Panc1 (cell line): Measurements from ENCODE around the gene PRDM7. TPM values are rescaled to one million over a fixed set of nuclear protein-coding genes. Genes with fewer than 3 reads are reported as not detected.

Source experiments
- ATAC-seq: fragments of 200-7000 bp; cut with Tn5 transposase; 2 replicates; pipeline ENCODE4 v1.9.1; 2020; ENCODE audit warnings: mild to moderate bottlenecking, moderate library complexity
- BruUV-seq: library from RNA; stranded (reverse); fragments of 400-500 nt; replicated peaks from 2 replicates; lab custom pipeline; 2021; lab: Mats Ljungman, UMichigan
- CTCF ChIA-PET: fragments of 300-600 bp; sonication (Branson Sonifier 250); formaldehyde crosslinking; loops from one replicate; lab custom pipeline; 2022; ENCODE audit warnings: antibody characterized with exemption; lab: Charles Lee
- POLR2A ChIA-PET: fragments of 300-600 bp; sonication (Branson Sonifier 250); formaldehyde crosslinking; loops from one replicate; lab custom pipeline; 2022; ENCODE audit warnings: antibody characterized with exemption; lab: Charles Lee
- DNase-seq: peaks from one replicate; pipeline ENCODE4 v3.0.0-alpha.2; 2010; ENCODE audit warnings: low read depth, low spot score
- H3K27ac ChIP-seq: 2 replicates; pipeline ENCODE4 v1.5.1; 2011; ENCODE audit warnings: mild to moderate bottlenecking, low read length, inconsistent platforms
- H3K27me3 ChIP-seq: fragments of 200-500 bp; sonication (Bioruptor generic); 2 replicates; pipeline ENCODE4 v1.6.0; 2014; ENCODE audit warnings: low read length, inconsistent platforms; ENCODE audit not compliant: control insufficient read depth, insufficient read depth
- H3K36me3 ChIP-seq: fragments of 200-500 bp; sonication (Bioruptor generic); 2 replicates; pipeline ENCODE4 v1.5.1; 2014; ENCODE audit warnings: inconsistent platforms, mild to moderate bottlenecking, low read length, moderate library complexity; ENCODE audit not compliant: control insufficient read depth, insufficient read depth
- H3K4me1 ChIP-seq: 2 replicates; pipeline ENCODE4 v1.5.1; 2011; ENCODE audit warnings: inconsistent platforms, mild to moderate bottlenecking, low read length, moderate library complexity; ENCODE audit not compliant: control insufficient read depth, insufficient read depth
- H3K4me3 ChIP-seq, 2 experiments: 2 replicates each; pipeline ENCODE4 v1.5.1; 2011 to 2012; ENCODE audit warnings: low read depth in 2 of 2, low read length in 2 of 2, mild to moderate bottlenecking in 2 of 2, inconsistent platforms in 1 of 2, moderate library complexity in 1 of 2
- H3K9me3 ChIP-seq: fragments of 200-500 bp; sonication (Bioruptor generic); 2 replicates; pipeline ENCODE4 v1.5.1; 2014; ENCODE audit warnings: low read depth, mild to moderate bottlenecking, inconsistent platforms, low read length, moderate library complexity; ENCODE audit not compliant: control insufficient read depth, insufficient read depth
- CTCF ChIP-seq: fragments of 450-650 bp; IDR thresholded peaks from 2 replicates; pipeline ENCODE4 v1.5.1; 2017; ENCODE audit warnings: mild to moderate bottlenecking
- POLR2AphosphoS5 ChIP-seq: IDR thresholded peaks from 2 replicates; pipeline ENCODE4 v1.6.1; 2012; ENCODE audit warnings: mild to moderate bottlenecking, low read depth, low read length, moderate library complexity
- REST ChIP-seq, 2 experiments: IDR thresholded peaks; 2 replicates each; pipeline ENCODE4 v1.6.1; 2011 to 2012; ENCODE audit warnings: low read depth in 2 of 2, control low read depth in 1 of 2, low read length in 1 of 2, mild to moderate bottlenecking in 1 of 2, moderate library complexity in 1 of 2; ENCODE audit not compliant: insufficient read depth in 1 of 2
- SIN3A ChIP-seq: IDR thresholded peaks from 2 replicates; pipeline ENCODE4 v1.6.1; 2012; ENCODE audit warnings: low read depth, mild to moderate bottlenecking, low read length, moderate library complexity, borderline replicate concordance; ENCODE audit not compliant: insufficient read depth
- TCF7L2 ChIP-seq: IDR thresholded peaks from 2 replicates; pipeline ENCODE4 v1.6.1; 2011; ENCODE audit warnings: mild to moderate bottlenecking, low read depth, low read length, inconsistent platforms
- in situ Hi-C: cut with HindIII; loops from 2 replicates; pipeline ENCODE4 v1.10.0; 2016; ENCODE audit warnings: low sequenced_read_pairs, low pct_unique_long_range_greater_than_20kb
- intact Hi-C: fragments of 100-400 bp; cut with micrococcal nuclease; formaldehyde crosslinking; loops from one replicate; pipeline ENCODE4 v1.10.0; 2022; ENCODE audit not compliant: unreplicated experiment
- total RNA-seq: library from RNA; stranded (reverse); gene quantifications from one replicate; pipeline ENCODE4 v1.2.1, GENCODE V29; 2021; ENCODE audit not compliant: unreplicated experiment

The PRDM7 gene
- total RNA-seq, 1 experiment from 2014 or later = not detected

- no peaks in the 10 kb centered on the region for H3K36me3 ChIP-seq
- no peaks in the 10 kb centered on the region for H3K9me3 ChIP-seq
- DNase-seq (no peak), ATAC-seq (no peak)
- no peaks in the 10 kb centered on the region for H3K27me3 ChIP-seq
- intact Hi-C loops (no loop called here), in situ Hi-C loops (no loop called here)
- H3K4me1 ChIP-seq = no peaks in the 10 kb centered on the region
- ChIA-PET CTCF (no interaction called here), POLR2A (interaction anchor here (0.5 kb wide), 1 partner anchor 151 kb away, joined by 3 read pairs; no protein-coding TSS in a partner anchor)
- no peak overlapping the region for H3K4me3 ChIP-seq
- BruUV-seq = no TSS peak
- TF ChIP-seq CTCF = no peak
- TF ChIP-seq TCF7L2 = no peak
- TF ChIP-seq SIN3A = no peak
- TF ChIP-seq POLR2AphosphoS5 = no peak
- TF ChIP-seq REST (IDR thresholded peaks at IDR 0.05; ENCODE audit: insufficient read depth in 1 of 2, low read depth in 2 of 2, low read length in 1 of 2) = no peak
- H3K27ac ChIP-seq = no peak overlapping the region
Measured at GRCh38 chr16:90011508-90011819, 65.7 kb downstream of the PRDM7 start.

GRCh38 chr16:90010676-90011507 lies 66.2 kb downstream of the PRDM7 start:
- DNase-seq (no peak), ATAC-seq (no peak)
- BruUV-seq = no TSS peak
- Histone ChIP-seq H3K36me3 (no peaks in the 10 kb centered on the region), H3K4me3 (no peak overlapping the region), H3K9me3 (no peaks in the 10 kb centered on the region), H3K27me3 (no peaks in the 10 kb centered on the region), H3K4me1 (no peaks in the 10 kb centered on the region), H3K27ac (no peak overlapping the region)
- in situ Hi-C loops (no loop called here), intact Hi-C loops (no loop called here)
- TF ChIP-seq POLR2AphosphoS5 = no peak
- TF ChIP-seq CTCF = no peak
- TF ChIP-seq SIN3A = no peak
- TF ChIP-seq TCF7L2 = no peak
- no peak for TF ChIP-seq REST (IDR thresholded peaks at IDR 0.05; ENCODE audit: insufficient read depth in 1 of 2, low read depth in 2 of 2, low read length in 1 of 2)
- CTCF ChIA-PET = no interaction called here
- POLR2A ChIA-PET = no interaction called here
